Neuron (in vitro differentiated cells): ENCODE results near the gene AGL.
"Not testable (repeated sequence)": the region's sequence is repeated elsewhere in the genome, so short reads cannot be mapped to it uniquely, and the experiment has no call there.

ENCODE experiments used
- H2AFZ ChIP-seq: one replicate; pipeline ENCODE4 v1.6.1; 2013; ENCODE audit warnings: low read depth, mild to moderate bottlenecking, inconsistent platforms, low read length, moderate library complexity
- H3K27me3 ChIP-seq: one replicate; pipeline ENCODE4 v1.6.1; 2013; ENCODE audit warnings: low read length; ENCODE audit not compliant: insufficient read depth
- H3K36me3 ChIP-seq: one replicate; pipeline ENCODE4 v1.6.1; 2013; ENCODE audit warnings: low read length; ENCODE audit not compliant: insufficient read depth
- H3K4me1 ChIP-seq: one replicate; pipeline ENCODE4 v1.6.1; 2013; ENCODE audit warnings: low read length; ENCODE audit not compliant: insufficient read depth
- H3K4me3 ChIP-seq: 2 replicates; pipeline ENCODE4 v1.5.1; 2013; ENCODE audit warnings: mild to moderate bottlenecking, low read length, moderate library complexity
- H3K9me3 ChIP-seq: one replicate; pipeline ENCODE4 v1.6.1; 2013; ENCODE audit warnings: low read length

AGL gene

DNA sequence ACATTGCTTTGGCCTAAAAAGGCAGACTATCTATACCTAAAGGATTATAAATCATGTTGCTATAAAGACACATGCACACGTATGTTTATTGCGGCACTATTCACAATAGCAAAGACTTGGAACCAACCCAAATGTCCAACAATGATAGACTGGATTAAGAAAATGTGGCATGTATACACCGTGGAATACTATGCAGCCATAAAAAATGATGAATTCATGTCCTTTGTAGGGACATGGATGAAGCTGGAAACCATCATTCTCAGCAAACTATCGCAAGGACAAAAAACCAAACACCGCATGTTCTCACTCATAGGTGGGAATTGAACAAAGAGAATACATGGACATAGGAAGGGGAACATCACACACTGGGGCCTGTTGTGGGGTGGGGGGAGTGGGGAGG is 110.1 kb downstream of the AGL start:
- H2AFZ ChIP-seq, H3K9me3 ChIP-seq, H3K4me3 ChIP-seq, H3K4me1 ChIP-seq, H3K36me3 ChIP-seq, H3K27me3 ChIP-seq: not testable (repeated sequence)

DNA sequence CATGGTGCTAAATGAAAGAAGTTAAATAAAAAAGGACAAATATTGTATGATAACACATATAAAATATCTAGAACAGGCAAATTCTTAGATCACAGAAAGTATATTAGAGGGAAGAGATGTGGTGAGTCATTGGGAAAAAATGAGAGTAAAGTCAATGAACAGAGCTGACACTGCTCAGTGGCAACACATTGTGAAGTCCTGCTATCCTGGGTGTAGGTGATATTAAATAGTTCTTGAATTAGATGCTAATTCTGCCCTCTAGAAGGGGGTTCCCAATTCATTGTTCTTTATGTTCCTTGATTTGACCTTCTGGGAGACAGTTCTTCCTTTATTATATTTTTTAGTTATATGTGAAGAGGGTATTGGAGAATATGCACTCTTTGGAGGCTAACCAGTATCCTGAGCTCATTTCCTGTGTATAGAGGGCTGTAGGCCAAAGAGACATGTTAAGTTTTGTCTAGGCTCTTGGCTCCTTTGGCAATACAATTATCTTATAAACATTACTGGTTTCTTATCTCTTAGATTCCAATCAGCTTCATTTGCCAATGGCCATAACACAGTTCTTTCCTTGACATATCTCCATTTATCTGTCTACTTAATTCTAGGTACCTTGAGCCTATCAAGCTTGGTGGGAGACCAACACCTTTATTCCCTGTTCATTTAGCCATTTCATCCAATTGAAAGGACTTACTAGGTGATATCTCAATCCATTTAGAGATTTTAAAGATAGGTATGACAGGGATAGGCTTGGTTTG is 113.1 kb downstream of the AGL start:
- H2AFZ ChIP-seq, result no peak overlapping the region
- no peaks in the 10 kb centered on the region for H3K4me1 ChIP-seq
- no peak overlapping the region for H3K4me3 ChIP-seq
- H3K27me3 ChIP-seq, result no peaks in the 10 kb centered on the region
- no peaks in the 10 kb centered on the region for H3K9me3 ChIP-seq
- H3K36me3 ChIP-seq, result no peaks in the 10 kb centered on the region

DNA sequence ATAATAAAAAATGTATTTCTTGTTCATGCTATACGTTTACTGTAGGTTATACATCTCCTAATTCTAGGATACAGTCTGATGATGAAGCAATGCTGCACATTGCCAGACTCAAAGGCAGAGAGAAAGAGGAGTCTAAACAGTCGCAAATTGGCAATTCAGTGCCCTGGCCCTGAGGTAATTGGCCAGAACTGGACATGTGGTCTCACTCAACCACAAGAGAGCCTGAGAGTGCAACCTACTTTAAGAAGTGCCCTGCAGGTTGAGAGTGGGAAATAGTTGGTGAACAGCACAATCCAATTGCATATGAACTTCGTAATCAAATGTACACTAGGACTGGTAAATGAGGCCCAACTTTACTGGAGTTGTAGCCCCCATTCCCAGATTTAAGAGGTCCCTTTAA is 114.6 kb downstream of the AGL start:
- Histone ChIP-seq H3K4me1 (no peaks in the 10 kb centered on the region), H3K9me3 (no peaks in the 10 kb centered on the region), H2AFZ (no peak overlapping the region), H3K36me3 (no peaks in the 10 kb centered on the region), H3K4me3 (no peak overlapping the region), H3K27me3 (no peaks in the 10 kb centered on the region)

DNA sequence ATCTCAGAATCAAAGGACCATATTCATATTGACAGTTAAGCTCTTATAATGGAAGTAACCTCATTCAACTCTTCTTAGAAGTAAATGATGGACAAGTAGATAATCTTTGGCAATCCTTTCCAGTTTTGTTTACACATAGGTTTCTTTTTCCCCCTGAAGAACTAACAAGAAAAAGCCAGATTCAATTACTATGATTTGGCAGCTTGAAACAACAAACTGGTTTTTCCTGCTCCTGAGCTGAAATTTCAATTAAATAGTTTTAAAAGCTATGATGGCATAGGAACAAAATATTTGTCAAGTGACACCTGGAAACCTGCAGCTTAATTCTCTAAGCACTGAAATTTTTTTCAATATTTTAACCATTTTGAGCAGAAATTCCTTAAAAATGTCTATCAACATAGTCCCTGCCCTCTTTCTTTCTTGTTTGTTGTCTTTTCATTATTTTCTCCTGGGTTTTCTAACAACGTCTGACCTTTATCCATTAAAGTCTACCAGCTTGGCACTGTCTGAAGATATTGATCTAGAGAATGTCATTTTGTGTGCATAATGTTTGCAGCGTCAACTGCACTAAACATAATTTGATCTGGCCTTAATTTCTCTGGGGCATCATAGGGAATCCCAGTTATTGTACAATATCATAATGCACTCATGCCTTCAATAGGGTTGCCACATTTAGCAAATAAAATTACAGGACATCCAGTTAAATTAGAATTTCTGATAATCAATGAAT is 115.7 kb downstream of the AGL start:
- H3K9me3 ChIP-seq, result no peaks in the 10 kb centered on the region
- H3K27me3 ChIP-seq, result no peaks in the 10 kb centered on the region
- no peaks in the 10 kb centered on the region for H3K36me3 ChIP-seq
- no peak overlapping the region for H2AFZ ChIP-seq
- no peak overlapping the region for H3K4me3 ChIP-seq
- peaks cover 4% of the 10 kb centered on the region for H3K4me1 ChIP-seq

DNA sequence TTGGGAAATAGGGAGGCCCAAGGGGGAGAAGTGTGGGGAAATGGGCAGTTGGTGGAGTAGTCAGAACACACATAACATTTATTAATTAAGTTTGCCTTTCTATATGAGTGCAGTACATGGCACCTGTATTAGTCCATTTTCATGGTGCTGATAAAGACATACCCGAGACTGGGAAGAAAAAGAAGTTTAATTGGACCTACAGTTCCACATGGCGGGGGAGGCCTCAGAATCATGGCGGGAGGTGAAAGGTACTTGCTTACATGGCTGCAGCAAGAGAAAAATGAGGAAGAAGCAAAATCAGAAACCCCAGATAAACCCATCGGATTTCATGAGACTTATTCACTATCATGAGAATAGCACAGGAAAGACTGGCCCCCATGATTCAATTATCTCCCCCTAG is 118.1 kb downstream of the AGL start:
- H3K27me3 ChIP-seq, result no peaks in the 10 kb centered on the region
- no peaks in the 10 kb centered on the region for H3K36me3 ChIP-seq
- no peak overlapping the region for H3K4me3 ChIP-seq
- no peak overlapping the region for H2AFZ ChIP-seq
- no peaks in the 10 kb centered on the region for H3K9me3 ChIP-seq
- H3K4me1 ChIP-seq, result peaks cover 6% of the 10 kb centered on the region

DNA sequence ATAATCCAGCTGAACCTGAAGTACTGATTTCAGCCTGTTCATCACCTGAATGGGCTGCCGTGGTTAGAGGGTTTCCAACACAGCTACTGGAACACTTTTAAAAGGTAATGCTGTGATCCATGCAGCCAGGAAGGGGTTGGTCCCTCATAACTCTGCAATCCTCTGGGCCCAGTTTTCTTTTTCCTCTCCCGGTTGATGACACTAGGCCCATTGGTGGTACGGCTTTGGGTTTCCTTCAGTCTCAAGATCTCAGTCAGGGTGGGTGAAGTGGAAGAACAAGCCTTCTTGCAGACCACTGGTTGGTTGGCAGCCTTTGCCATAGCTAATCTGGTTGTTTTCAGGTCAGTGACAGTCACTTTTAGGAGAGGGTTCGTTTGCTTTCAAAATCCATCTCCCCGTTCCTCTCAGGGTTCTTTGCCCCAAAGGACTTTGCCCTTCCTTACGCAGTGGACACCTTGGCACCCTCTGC is 119.1 kb downstream of the AGL start:
- Histone ChIP-seq H3K4me1 (peaks cover 6% of the 10 kb centered on the region), H2AFZ (peak overlapping the region; percentile 83), H3K36me3 (no peaks in the 10 kb centered on the region), H3K27me3 (no peaks in the 10 kb centered on the region), H3K4me3 (peak overlapping the region; percentile 89), H3K9me3 (no peaks in the 10 kb centered on the region)

DNA sequence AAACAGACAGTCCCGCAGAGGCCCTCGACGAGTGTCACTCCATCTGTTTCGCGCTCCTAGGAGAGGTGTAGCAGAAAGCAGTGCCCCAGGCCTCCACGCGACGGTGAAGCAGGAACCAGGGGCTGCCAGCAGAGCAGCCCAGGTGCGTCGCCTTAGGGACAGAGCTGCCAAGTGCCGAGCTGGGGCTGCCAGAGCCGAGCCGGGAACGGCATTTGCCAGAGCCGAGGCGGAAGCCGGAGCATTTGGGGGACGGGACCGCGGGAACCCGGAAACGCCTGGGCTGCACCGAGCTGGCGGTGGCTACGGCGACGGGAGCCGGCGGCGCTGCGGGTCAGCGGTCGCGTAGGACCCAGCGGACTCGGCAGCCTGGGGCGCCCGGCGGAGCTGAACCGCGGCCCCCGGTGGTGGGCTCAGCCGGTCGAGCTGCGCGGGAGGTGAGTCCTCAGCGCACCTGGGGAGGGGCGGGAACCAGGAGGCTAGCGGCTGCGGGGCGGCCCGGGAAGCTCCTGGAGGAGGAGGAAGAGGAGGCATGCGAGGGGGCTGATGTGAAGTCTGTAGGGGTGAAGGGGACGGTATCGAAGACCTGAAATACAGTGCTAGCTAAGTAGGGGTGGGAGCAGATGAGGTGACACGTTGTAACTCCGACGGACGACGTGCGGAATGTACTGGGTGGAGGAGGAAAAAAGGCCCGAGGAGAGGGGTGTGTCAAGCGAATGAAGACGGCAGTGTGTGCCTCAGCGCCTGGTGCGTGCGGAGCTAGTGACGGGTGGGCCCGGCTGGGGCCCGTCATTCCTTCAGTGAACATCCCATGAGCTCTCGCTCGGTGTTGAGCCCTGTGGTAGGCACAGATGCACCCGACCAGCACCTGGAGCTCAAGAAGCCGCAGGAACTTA is 119.8 kb downstream of the AGL start, which contains the start of gene SLC35A3:
Gene SLC35A3 (plus strand): TSS at position 268 of the 893 bp plus-strand sequence. CDS start 23,559 bp downstream, outside the sequence.
- Histone ChIP-seq H3K9me3 (no peaks in the 10 kb centered on the region), H3K27me3 (no peaks in the 10 kb centered on the region), H3K4me3 (peak within 1 kb of the TSS; percentile 89), H2AFZ (peak within 1 kb of the TSS; percentile 83), H3K36me3 (peaks cover 3% of the 10 kb centered on the region), H3K4me1 (peaks cover 6% of the 10 kb centered on the region)

DNA sequence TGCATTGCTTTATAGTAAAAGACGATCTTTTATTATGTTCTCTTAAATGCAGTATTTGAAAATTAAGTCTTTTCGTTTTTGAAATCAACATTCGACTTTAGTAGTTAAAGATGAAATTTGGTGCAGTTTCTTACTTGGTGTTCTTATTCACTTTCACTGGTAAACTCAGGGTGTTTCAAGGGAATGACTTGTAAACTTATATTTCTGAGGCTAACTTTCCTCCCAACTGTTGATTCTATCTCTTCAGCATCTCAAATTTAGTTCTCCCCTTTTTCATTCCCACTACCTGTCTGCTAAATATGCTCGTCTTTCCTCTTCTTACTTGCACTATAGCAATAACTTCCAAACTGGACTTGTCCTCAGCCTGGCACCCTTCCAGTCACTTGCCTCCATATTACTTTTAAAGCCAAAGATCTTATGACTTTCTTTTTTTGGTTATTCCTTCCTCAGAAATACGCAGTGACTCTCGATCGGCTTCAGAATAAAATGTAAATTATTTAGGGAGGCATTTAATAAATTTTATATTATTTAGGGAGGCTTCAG is 120.6 kb downstream of the AGL start:
- Histone ChIP-seq H3K9me3 (no peaks in the 10 kb centered on the region), H2AFZ (peak overlapping the region; percentile 83), H3K4me1 (peaks cover 6% of the 10 kb centered on the region), H3K27me3 (no peaks in the 10 kb centered on the region), H3K4me3 (peak overlapping the region; percentile 89), H3K36me3 (peaks cover 7% of the 10 kb centered on the region)

DNA sequence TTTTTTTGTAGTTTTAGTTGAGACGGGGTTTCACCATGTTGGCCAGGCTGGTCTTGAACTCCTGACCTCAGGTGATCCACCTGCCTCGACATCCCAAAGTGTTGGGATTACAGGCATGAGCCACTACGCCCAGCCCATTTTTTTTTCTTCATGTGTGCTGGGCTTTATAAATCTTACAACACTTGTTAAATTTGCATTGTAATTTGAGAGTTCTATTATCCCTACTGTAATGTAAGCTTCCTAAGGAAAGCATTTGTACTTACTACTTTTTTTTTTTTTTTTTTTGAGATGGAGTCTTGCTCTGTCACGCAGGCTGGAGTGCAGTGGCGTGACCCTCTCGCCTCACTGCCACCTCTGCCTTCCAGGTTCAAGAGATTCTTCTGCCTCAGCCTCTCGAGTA is 121.9 kb downstream of the AGL start:
- not testable (repeated sequence) for H3K4me3 ChIP-seq, H3K4me1 ChIP-seq, H3K9me3 ChIP-seq, H3K27me3 ChIP-seq, H2AFZ ChIP-seq
- H3K36me3 ChIP-seq, result peaks cover 12% of the 10 kb centered on the region
